CD4-positive, alpha-beta T cell treated with Interleukin-4 for 4 hours (primary cell): ENCODE measurements around the gene UPF2.
"Not testable (repeated sequence)": the region's sequence is repeated elsewhere in the genome, so short reads cannot be mapped to it uniquely, and the experiment has no call there.

Experiments
- DNase-seq: peaks from one replicate; pipeline ENCODE4 v3.0.0-alpha.2; 2020

UPF2 gene

GRCh38 chr10:12042797-12043651 is at the start of gene UPF2:
Gene UPF2, minus strand, starts transcription at chr10:12042809. Its CDS starts 7,386 bp downstream, at chr10:12035423.
- peak; percentile 99 for DNase-seq

DNA sequence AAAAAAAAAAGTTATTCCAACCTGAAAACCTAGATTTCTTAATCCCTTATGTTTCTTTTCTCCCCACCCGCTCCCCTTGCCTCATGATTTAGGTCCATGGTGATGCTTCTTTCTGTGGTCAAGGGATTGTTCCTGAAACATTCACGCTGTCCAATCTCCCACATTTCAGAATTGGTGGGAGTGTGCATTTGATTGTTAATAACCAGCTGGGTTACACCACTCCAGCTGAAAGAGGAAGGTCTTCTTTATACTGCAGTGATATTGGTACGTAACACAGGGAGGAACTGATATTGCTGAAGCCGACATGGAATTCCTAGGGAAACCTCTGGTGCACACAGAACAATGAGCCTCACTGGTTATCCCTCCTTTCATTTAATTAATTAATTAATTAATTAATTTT is 48.8 kb upstream of the UPF2 start:
- DNase-seq = no peak

DNA sequence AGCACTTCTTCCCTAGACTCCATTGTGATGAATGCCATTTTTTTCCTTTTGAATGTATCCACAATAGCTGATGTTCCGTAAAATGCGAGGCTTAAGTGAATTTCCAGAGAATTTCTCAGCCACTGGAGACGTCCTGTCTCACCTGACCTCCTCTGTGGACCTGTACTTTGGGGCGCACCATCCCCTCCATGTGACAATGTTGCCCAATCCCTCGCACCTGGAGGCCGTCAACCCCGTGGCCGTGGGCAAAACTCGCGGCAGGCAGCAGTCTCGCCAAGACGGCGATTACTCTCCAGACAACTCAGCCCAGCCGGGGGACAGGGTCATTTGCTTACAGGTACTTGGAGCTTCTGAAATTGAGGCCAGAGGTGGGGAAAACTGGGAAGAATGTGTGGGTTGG is 46.3 kb upstream of the UPF2 start:
- no peak for DNase-seq

DNA sequence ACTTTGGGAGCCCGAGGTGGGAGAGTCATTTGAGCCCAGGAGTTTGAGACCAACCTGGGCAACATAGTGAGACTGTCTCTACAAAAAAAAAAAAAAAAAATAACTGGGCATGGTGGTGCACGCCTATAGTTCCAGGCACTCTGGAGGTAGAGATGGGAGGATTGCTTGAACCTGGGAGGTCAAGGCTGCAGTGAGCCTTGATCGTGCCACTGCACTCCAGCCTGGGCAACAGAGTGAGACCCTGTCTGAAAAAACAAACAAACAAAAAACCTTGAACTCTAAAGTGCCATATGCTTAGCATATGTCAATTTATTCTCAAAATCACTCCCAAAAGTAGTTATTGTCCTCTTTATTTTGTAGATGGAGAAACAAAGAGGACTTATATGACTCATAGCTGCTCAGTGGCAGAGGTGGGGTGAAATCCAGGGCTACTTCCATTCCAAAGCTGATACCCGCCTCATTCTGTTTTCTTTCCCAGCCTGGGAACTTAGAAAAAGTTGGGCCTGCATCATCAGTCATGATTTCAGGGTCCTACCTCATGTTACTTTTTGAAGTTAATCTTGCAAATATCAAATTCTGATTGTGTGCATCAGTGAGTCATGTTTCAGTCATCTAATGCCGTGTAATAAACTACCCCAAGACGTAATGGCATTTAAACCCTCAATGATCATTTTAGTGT is 39.4 kb upstream of the UPF2 start:
- DNase-seq = no peak

DNA sequence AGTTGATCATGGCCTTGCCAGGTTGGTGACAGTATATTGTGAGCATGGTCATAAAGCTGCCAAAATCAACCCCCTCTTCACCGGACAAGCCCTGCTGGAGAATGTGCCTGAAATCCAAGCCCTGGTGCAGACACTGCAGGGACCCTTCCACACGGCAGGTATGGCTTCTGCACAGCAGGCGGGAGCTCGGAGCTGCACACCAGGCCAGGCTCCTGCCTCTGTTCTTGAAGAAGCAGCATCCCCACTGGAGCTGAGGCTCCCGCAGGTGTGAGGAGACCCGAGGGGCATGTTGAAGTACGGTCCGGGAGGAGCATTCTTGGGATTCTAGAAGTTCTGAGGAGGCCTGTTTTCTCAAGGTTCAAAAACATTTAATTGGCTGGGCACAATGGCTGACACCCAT is 38.9 kb upstream of the UPF2 start:
- DNase-seq = no peak

GRCh38 chr10:12077580-12078180 is 35.1 kb upstream of the UPF2 start:
- no peak for DNase-seq

DNA sequence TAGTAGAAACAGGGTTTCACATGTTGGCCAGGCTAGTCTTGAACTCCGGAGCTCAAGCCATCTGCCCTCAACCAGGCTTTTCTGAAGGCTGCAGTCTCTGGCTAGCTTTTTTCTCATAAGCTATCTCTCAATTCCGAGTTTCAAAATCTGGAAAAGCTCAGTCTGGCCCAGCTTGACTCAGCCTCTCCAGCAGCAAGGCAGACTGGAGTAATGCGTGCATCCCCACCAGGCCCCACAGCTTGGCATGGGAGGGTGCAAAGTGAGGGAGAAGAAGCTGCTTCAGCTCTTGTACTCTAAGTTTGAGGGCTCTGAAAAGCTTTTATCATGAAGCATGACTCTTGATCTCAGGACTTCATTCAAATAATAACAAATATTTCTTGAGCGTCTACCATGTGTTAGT is 30.9 kb upstream of the UPF2 start:
- no peak for DNase-seq

DNA sequence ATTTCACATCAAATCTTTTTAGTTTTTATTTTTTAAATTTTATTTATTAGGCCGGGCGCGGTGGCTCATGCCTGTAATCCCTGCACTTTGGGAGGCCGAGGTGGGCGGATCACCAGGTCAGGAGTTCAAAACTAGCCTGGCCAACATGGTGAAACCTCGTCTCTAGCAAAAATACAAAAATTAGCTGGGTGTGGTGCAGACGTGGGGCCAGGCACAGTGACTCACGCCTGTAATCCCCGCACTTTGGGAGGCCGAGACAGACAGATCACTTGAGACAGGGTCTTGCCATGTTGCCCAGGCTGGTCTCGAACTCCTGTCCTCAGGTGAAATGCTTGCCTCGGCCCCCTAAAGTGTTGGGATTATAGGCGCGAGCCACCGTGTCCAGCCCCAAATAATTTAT is 28.8 kb upstream of the UPF2 start:
- not testable (repeated sequence) for DNase-seq

DNA sequence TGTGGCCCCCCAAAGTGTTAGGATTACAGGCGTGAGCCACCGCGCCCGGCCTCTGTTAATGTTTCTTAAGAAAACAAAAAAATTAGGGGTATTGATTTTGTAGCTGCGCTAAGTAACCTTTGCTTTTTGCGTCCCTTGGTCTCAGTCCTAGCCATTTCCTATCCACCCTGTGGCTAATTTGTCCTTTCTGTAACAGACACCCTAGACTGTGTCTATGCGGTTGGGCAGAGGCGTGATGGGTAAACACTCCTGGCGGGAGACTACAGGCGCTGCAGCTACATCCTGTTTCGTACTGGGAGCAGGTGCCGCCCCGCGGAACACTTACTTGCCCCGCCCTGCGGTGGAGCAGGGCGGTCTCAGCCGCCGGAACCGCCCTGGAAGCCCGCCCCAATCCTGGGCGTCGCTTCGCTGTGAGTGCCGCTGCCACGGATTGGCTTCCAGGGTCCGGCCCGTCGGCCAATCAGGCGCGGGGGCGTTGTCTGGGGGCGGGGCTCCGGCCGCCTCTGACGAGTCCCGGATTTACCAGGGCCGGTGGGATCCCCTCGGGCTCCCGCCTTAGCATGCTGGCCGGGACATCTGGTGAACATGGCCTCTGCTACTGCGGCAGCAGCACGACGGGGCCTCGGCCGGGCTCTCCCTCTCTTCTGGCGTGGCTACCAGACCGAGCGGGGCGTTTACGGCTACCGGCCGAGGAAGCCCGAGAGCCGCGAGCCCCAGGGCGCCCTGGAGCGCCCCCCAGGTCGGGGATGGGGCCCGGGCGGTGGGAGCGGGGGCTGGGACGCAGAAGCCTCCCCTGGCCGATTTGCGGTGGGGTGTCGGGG is 26.1 kb upstream of the UPF2 start, which contains the start of gene DHTKD1:
Gene DHTKD1, plus strand, starts transcription at position 506 of the 821 bp plus-strand sequence. Its CDS starts 80 bp downstream, at position 586.
- peak; percentile 97 for DNase-seq

GRCh38 chr10:12067336-12067735 is 24.7 kb upstream of the UPF2 start:
- no peak for DNase-seq

GRCh38 chr10:12063483-12063818 is 20.8 kb upstream of the UPF2 start:
- DNase-seq = no peak

GRCh38 chr10:12062754-12063482 is 20.3 kb upstream of the UPF2 start:
- DNase-seq = no peak

- no peak for DNase-seq
These were observed 18.5 kb upstream of the UPF2 start for GRCh38 chr10:12061124-12061523.

GRCh38 chr10:12056748-12057147 is 14.1 kb upstream of the UPF2 start:
- no peak for DNase-seq

DNA sequence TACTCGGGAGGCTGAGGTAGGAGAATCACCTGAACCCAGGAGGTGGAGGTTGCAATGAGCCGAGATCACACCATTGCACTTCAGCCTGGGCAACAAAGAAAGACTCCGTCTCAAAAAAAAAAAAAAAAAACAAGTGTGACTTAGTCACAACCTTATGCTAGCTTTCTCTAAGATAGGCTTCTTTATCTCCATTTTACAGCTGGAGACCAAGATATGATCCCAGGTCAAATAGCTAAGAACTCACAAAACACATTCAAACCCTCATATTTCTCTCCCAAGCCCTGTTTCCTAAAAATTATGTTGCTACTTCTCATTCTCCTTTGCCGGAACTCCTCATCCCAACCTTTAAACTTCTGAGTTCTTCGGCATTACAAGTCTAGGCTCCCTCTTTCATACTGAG is 13.1 kb upstream of the UPF2 start:
- DNase-seq = no peak

DNA sequence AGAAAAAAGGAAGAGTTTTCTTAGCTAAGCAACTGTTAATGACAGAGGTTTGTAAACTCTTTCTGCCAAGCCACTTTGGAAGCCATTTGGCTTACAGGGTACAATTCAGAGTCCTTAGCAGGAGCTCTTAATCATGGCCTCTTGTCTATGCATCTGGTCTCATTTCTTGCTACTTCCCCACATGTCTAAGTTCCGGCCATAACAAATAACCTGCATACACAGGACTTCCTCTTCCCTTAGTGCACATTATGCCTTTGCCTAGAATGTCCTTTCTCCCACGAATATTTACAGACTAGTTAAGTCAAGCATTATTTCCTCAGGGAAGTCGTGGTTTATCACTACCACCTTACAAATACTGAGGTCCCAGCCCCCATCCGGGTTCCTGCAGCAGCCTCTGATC is 8.6 kb upstream of the UPF2 start:
- DNase-seq = no peak

DNA sequence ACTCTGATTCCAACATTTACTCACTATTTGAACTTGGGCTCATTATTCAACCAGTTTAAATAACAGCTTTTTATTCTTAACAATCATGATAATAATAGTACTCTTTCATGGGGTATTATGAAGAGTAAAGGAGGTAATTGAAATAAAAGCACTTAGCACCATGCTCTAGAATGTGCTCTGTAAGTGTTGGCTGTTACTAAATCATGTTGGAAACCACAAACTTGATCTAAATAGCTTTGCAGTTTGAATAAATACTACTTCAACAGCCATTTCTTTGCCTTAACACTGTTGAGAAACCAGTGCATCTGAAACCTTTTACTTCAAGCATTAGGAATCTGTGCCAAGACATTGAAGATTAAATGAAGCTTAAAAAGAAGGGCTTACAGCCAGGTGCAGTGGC is 7.9 kb upstream of the UPF2 start:
- no peak for DNase-seq

DNA sequence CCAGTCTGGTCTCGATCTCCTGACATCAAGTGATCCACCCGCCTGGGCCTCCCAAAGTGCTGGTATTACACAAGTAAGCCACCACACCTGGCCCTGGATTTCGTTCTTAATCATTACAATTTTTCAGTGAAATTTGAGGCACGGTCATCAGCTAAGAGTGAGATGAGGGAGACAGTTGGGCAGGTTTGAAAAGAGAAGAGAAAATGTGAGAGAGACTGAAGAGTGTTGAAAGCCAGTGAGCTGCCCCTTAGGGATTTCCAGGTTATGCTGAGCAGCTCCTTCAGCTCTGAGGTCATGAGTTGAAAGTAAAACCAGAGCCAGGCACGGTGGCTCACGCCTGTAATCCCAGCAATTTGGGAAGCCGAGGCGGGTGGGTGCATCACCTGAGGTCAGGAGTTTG is 5.9 kb upstream of the UPF2 start:
- no peak for DNase-seq

GRCh38 chr10:12045596-12045995 is 3.0 kb upstream of the UPF2 start:
- DNase-seq = no peak

- DNase-seq = peak; percentile 23
These were observed 206 bp downstream of the UPF2 start for GRCh38 chr10:12042409-12042796.

- DNase-seq = peak; percentile 13
These were observed 722 bp downstream of the UPF2 start for GRCh38 chr10:12041766-12042408.
